Activated CD4-positive, alpha-beta memory T cell treated with anti-CD3 and anti-CD28 coated beads for 36 hours (primary cell): ENCODE data around the gene ADGRG1. TPM values are rescaled to one million over a fixed set of nuclear protein-coding genes. Genes with fewer than 3 reads are reported as not detected.
"Not testable (repeated sequence)": the region's sequence is repeated elsewhere in the genome, so short reads cannot be mapped to it uniquely, and the experiment has no call there.

Experiments used
- CTCF ChIA-PET: fragments of 350-600 bp; sonication (Branson Sonifier 250); formaldehyde crosslinking; loops from one replicate; lab custom pipeline; 2021; ENCODE audit warnings: antibody characterized with exemption, inconsistent platforms; lab: Charles Lee
- POLR2A ChIA-PET: fragments of 350-600 bp; sonication (Branson Sonifier 250); formaldehyde crosslinking; loops from one replicate; lab custom pipeline; 2021; ENCODE audit warnings: antibody characterized with exemption; lab: Charles Lee
- DNase-seq: peaks from one replicate; pipeline ENCODE4 v3.0.0-alpha.2; 2020
- H3K27ac Mint-ChIP-seq: one replicate; pipeline ENCODE4 v1.8.0; 2021; ENCODE audit warnings: mixed read lengths
- H3K27me3 Mint-ChIP-seq: one replicate; pipeline ENCODE4 v1.8.0; 2021; ENCODE audit warnings: mixed read lengths
- H3K36me3 Mint-ChIP-seq: one replicate; pipeline ENCODE4 v1.8.0; 2021; ENCODE audit warnings: mixed read lengths
- H3K4me1 Mint-ChIP-seq: one replicate; pipeline ENCODE4 v1.8.0; 2021; ENCODE audit warnings: low read depth, mixed read lengths
- H3K4me3 Mint-ChIP-seq: one replicate; pipeline ENCODE4 v1.8.0; 2021; ENCODE audit warnings: mild to moderate bottlenecking, mixed read lengths
- H3K9me3 Mint-ChIP-seq: one replicate; pipeline ENCODE4 v1.8.0; 2021; ENCODE audit warnings: mixed read lengths
- intact Hi-C: fragments of 100-400 bp; cut with micrococcal nuclease; formaldehyde crosslinking; loops from one replicate; pipeline ENCODE4 v1.15.1; 2023
- total RNA-seq, 2 experiments: library from RNA; stranded (reverse); gene quantifications; one replicate each; pipeline ENCODE4 v1.2.3, GENCODE V29; 2021

The ADGRG1 gene
- total RNA-seq, 2 experiments from 2014 or later, result 4.7 to 6.0 TPM

- no peaks in the 10 kb centered on the region for H3K27me3 Mint-ChIP-seq
- ChIA-PET POLR2A (no interaction called here), CTCF (no interaction called here)
- no peaks in the 10 kb centered on the region for H3K4me1 Mint-ChIP-seq
- H3K27ac Mint-ChIP-seq, result no peak overlapping the region
- no peak overlapping the region for H3K4me3 Mint-ChIP-seq
- no peak for DNase-seq
- no peaks in the 10 kb centered on the region for H3K9me3 Mint-ChIP-seq
- no peaks in the 10 kb centered on the region for H3K36me3 Mint-ChIP-seq
- intact Hi-C loops, result no loop called here
These were observed 36.2 kb downstream of the ADGRG1 start for GRCh38 chr16:57664662-57665025.

GRCh38 chr16:57665541-57665940 lies 37.1 kb downstream of the ADGRG1 start:
- H3K27ac Mint-ChIP-seq, result no peak overlapping the region
- ChIA-PET CTCF (interaction anchor here (0.7 kb wide), 1 partner anchor 17 kb away, joined by 3 read pairs; no protein-coding TSS in a partner anchor), POLR2A (no interaction called here)
- no peak overlapping the region for H3K4me3 Mint-ChIP-seq
- H3K4me1 Mint-ChIP-seq, result no peaks in the 10 kb centered on the region
- no peaks in the 10 kb centered on the region for H3K36me3 Mint-ChIP-seq
- intact Hi-C loops, result no loop called here
- H3K27me3 Mint-ChIP-seq, result no peaks in the 10 kb centered on the region
- no peaks in the 10 kb centered on the region for H3K9me3 Mint-ChIP-seq
- DNase-seq, result no peak

- DNase-seq, result no peak
- no peak overlapping the region for H3K4me3 Mint-ChIP-seq
- no peaks in the 10 kb centered on the region for H3K36me3 Mint-ChIP-seq
- ChIA-PET POLR2A (no interaction called here), CTCF (no interaction called here)
- H3K4me1 Mint-ChIP-seq, result no peaks in the 10 kb centered on the region
- H3K27ac Mint-ChIP-seq, result no peak overlapping the region
- intact Hi-C loops, result no loop called here
- peaks cover 2% of the 10 kb centered on the region for H3K27me3 Mint-ChIP-seq
- no peaks in the 10 kb centered on the region for H3K9me3 Mint-ChIP-seq
These were observed 38.1 kb downstream of the ADGRG1 start for GRCh38 chr16:57666353-57667047.

- POLR2A ChIA-PET, result no interaction called here
- Mint-ChIP-seq H3K4me3 (no peak overlapping the region), H3K9me3 (no peaks in the 10 kb centered on the region), H3K36me3 (no peaks in the 10 kb centered on the region), H3K27me3 (peaks cover 2% of the 10 kb centered on the region), H3K4me1 (no peaks in the 10 kb centered on the region), H3K27ac (no peak overlapping the region)
- DNase-seq, result no peak
- intact Hi-C loops, result no loop called here
- CTCF ChIA-PET, result interaction anchor here (1.4 kb wide), 1 partner anchor 91 kb away, joined by 7 read pairs; no protein-coding TSS in a partner anchor
These were observed 38.7 kb downstream of the ADGRG1 start for GRCh38 chr16:57667048-57667525.

- H3K36me3 Mint-ChIP-seq, result no peaks in the 10 kb centered on the region
- DNase-seq, result no peak
- no peaks in the 10 kb centered on the region for H3K4me1 Mint-ChIP-seq
- POLR2A ChIA-PET, result no interaction called here
- no peak overlapping the region for H3K27ac Mint-ChIP-seq
- no peak overlapping the region for H3K4me3 Mint-ChIP-seq
- CTCF ChIA-PET, result interaction anchor here (1.4 kb wide), 1 partner anchor 91 kb away, joined by 7 read pairs; no protein-coding TSS in a partner anchor
- intact Hi-C loops, result no loop called here
- H3K27me3 Mint-ChIP-seq, result peaks cover 2% of the 10 kb centered on the region
- no peaks in the 10 kb centered on the region for H3K9me3 Mint-ChIP-seq
These were observed 39.3 kb downstream of the ADGRG1 start for GRCh38 chr16:57667526-57668262.

- no peak for DNase-seq
- Mint-ChIP-seq H3K27ac (no peak within 1 kb of the TSS), H3K4me3 (no peak within 1 kb of the TSS), H3K27me3 (peaks cover 2% of the 10 kb centered on the region), H3K36me3 (no peaks in the 10 kb centered on the region), H3K9me3 (no peaks in the 10 kb centered on the region), H3K4me1 (no peaks in the 10 kb centered on the region)
- intact Hi-C loops, result no loop called here
- POLR2A ChIA-PET, result no interaction called here
- CTCF ChIA-PET, result interaction anchor here (1.4 kb wide), 1 partner anchor 92 kb away, joined by 7 read pairs; no protein-coding TSS in a partner anchor
These were observed 39.8 kb downstream of the ADGRG1 start, which contains the start of gene ADGRG3 for GRCh38 chr16:57668263-57668571. Gene ADGRG3, plus strand, starts transcription at chr16:57668306. Its CDS starts 42 bp downstream, at chr16:57668348.

- Mint-ChIP-seq H3K36me3 (no peaks in the 10 kb centered on the region), H3K9me3 (no peaks in the 10 kb centered on the region)
- CTCF ChIA-PET, result no interaction called here
These were observed 40.4 kb downstream of the ADGRG1 start for GRCh38 chr16:57668630-57669475.

GRCh38 chr16:57669476-57670162 lies 41.2 kb downstream of the ADGRG1 start:
- no peaks in the 10 kb centered on the region for H3K9me3 Mint-ChIP-seq
- no peak for DNase-seq
- intact Hi-C loops, result no loop called here
- no peaks in the 10 kb centered on the region for H3K4me1 Mint-ChIP-seq
- peaks cover 2% of the 10 kb centered on the region for H3K27me3 Mint-ChIP-seq
- H3K36me3 Mint-ChIP-seq, result no peaks in the 10 kb centered on the region
- H3K27ac Mint-ChIP-seq, result no peak overlapping the region
- ChIA-PET POLR2A (no interaction called here), CTCF (no interaction called here)
- no peak overlapping the region for H3K4me3 Mint-ChIP-seq

More at GRCh38 chr16:57668630-57669475, 40.4 kb downstream of the ADGRG1 start:
- Mint-ChIP-seq H3K27me3 (peaks cover 2% of the 10 kb centered on the region), H3K4me3 (no peak overlapping the region), H3K4me1 (no peaks in the 10 kb centered on the region), H3K27ac (no peak overlapping the region)
- no peak for DNase-seq
- POLR2A ChIA-PET, result no interaction called here
- intact Hi-C loops, result no loop called here

GRCh38 chr16:57670196-57670595 lies 41.8 kb downstream of the ADGRG1 start:
- Mint-ChIP-seq H3K9me3 (no peaks in the 10 kb centered on the region), H3K4me1 (no peaks in the 10 kb centered on the region), H3K27me3 (peaks cover 2% of the 10 kb centered on the region), H3K36me3 (no peaks in the 10 kb centered on the region), H3K4me3 (no peak overlapping the region), H3K27ac (no peak overlapping the region)
- ChIA-PET CTCF (no interaction called here), POLR2A (no interaction called here)
- intact Hi-C loops, result no loop called here
- DNase-seq, result no peak

GRCh38 chr16:57671451-57671850 lies 43.0 kb downstream of the ADGRG1 start:
- H3K27ac Mint-ChIP-seq, CTCF ChIA-PET, DNase-seq, H3K27me3 Mint-ChIP-seq, H3K9me3 Mint-ChIP-seq, intact Hi-C loops, H3K4me3 Mint-ChIP-seq, POLR2A ChIA-PET, H3K36me3 Mint-ChIP-seq, H3K4me1 Mint-ChIP-seq: not testable (repeated sequence)

- ChIA-PET CTCF (interaction anchor here (1.0 kb wide), 1 partner anchor 153 kb away, joined by 3 read pairs; no protein-coding TSS in a partner anchor), POLR2A (interaction anchor here (0.6 kb wide), 1 partner anchor 11 kb away, joined by 4 read pairs; no protein-coding TSS in a partner anchor)
- no peaks in the 10 kb centered on the region for H3K4me1 Mint-ChIP-seq
- H3K27ac Mint-ChIP-seq, result no peak overlapping the region
- no peaks in the 10 kb centered on the region for H3K9me3 Mint-ChIP-seq
- DNase-seq, result no peak
- intact Hi-C loops, result no loop called here
- peaks cover 2% of the 10 kb centered on the region for H3K27me3 Mint-ChIP-seq
- no peaks in the 10 kb centered on the region for H3K36me3 Mint-ChIP-seq
- H3K4me3 Mint-ChIP-seq, result no peak overlapping the region
These were observed 44.0 kb downstream of the ADGRG1 start for GRCh38 chr16:57672416-57672815.
